ENCODE results near the gene PATE4. TPM values are rescaled to one million over a fixed set of nuclear protein-coding genes. Genes with fewer than 3 reads are reported as not detected.

PATE4 gene, protein sequence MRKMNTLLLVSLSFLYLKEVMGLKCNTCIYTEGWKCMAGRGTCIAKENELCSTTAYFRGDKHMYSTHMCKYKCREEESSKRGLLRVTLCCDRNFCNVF
- total RNA-seq (2022; extraction: Qiagen RNA extraction; ENCODE audit: low read depth), result not detected in 5 replicates

GRCh38 chr11:125833016-125833415, at the start of gene PATE4:
Gene PATE4 (plus strand): TSS chr11:125833316. CDS start chr11:125833360, 44 bp downstream.

GRCh38 chr11:125787827-125788226, 45.3 kb upstream of the PATE4 start, which contains the start of gene PATE3:
Gene PATE3 (plus strand): TSS chr11:125788127. CDS start chr11:125788152, 25 bp downstream.

DNA sequence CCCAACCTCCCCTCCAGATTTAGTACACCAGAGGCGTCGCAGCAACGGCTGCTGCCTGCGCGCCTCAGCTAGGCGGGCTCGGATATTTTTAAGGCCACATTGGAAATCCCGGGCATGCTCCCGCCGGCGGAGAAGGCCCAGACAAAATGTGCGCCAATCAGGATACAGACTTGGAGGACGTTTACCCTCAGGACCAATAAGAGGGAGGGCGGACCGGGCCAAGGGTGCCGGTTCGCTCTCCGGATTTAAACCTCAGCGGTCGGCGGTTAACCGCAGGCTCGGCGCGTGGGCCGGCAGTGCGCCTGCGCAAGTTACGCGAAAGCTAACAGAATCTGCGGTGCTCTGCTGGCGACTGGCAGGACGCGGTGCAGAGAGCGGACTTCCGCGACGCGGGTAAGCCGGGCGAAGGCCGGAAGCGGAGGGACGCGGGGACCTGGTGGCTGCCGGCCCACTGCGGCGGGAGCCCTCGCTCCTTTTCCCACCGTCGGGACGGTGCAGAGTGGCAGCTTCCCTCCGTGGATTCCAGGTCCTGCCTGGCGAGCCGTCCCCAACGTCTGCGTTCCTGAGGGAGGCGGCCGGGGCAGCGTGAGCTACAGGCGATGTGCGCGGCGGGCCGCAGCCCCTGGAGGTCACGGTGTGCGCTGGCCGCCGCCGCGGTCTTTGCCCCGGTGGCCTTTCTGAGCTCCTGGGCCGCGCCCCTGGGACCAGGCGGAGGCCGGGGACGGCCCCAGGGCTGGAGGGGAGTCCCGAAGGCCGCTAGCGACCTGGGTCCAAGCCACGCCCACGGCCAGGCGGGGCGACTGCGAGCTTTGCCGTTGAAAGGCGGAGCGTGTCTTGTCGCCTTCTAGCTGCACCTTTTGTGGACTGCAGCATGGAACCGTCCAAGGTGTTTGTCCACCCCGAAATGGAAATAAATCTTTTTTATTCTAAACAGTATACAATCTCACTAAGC, 54.5 kb downstream of the PATE4 start, which contains the start of gene HYLS1:
Gene HYLS1, plus strand, starts transcription at position 296 of the 952 bp plus-strand sequence. CDS start 11,701 bp downstream, outside the sequence.

Other genes with a start within 250 kb of the PATE4 start
- 95.0 to 112 TPM (median 103 TPM) in 5 replicates for gene STT3A, start 240.5 kb upstream of the PATE4 start, total RNA-seq (2022; extraction: Qiagen RNA extraction; ENCODE audit: low read depth)
- gene CHEK1, start 208.2 kb upstream of the PATE4 start, total RNA-seq (2022; extraction: Qiagen RNA extraction; ENCODE audit: low read depth), result 29.5 to 39.9 TPM (median 32.2 TPM) in 5 replicates
- gene ACRV1, start 152.5 kb upstream of the PATE4 start, total RNA-seq (2022; extraction: Qiagen RNA extraction; ENCODE audit: low read depth), result not detected in 5 replicates
- not detected in 5 replicates for gene PATE1, start 87.0 kb upstream of the PATE4 start, total RNA-seq (2022; extraction: Qiagen RNA extraction; ENCODE audit: low read depth)
- 0.02 TPM in 1 of 5 replicates, not detected in the others for gene PATE2, start 54.5 kb upstream of the PATE4 start, total RNA-seq (2022; extraction: Qiagen RNA extraction; ENCODE audit: low read depth)
- not detected in 5 replicates for gene PATE3, start 45.2 kb upstream of the PATE4 start, total RNA-seq (2022; extraction: Qiagen RNA extraction; ENCODE audit: low read depth)
- gene HYLS1, start 54.4 kb downstream of the PATE4 start, total RNA-seq (2022; extraction: Qiagen RNA extraction; ENCODE audit: low read depth), result 15.8 to 17.6 TPM (median 16.2 TPM) in 5 replicates
- gene PUS3, start 69.9 kb downstream of the PATE4 start, total RNA-seq (2022; extraction: Qiagen RNA extraction; ENCODE audit: low read depth), result 6.6 to 14.5 TPM (median 7.6 TPM) in 5 replicates
- 0.02 to 0.05 TPM in 2 of 5 replicates, not detected in the others for gene DDX25, start 71.2 kb downstream of the PATE4 start, total RNA-seq (2022; extraction: Qiagen RNA extraction; ENCODE audit: low read depth)
- gene VSIG10L2, start 112.7 kb downstream of the PATE4 start, total RNA-seq (2022; extraction: Qiagen RNA extraction; ENCODE audit: low read depth), result not detected in 5 replicates
- 2.0 to 3.7 TPM (median 2.8 TPM) in 5 replicates for gene CDON, start 229.6 kb downstream of the PATE4 start, total RNA-seq (2022; extraction: Qiagen RNA extraction; ENCODE audit: low read depth)

Data from A549 treated with CpdA at 1 μM for 4 hours (cell line).